HCT116 (cell line): ENCODE measurements around the gene CRYZ. TPM values are rescaled to one million over a fixed set of nuclear protein-coding genes. Genes with fewer than 3 reads are reported as not detected.

Source experiments
- ATAC-seq: fragments of 200-7000 bp; cut with Tn5 transposase; 2 replicates; pipeline ENCODE4 v1.9.1; 2020; ENCODE audit warnings: mild to moderate bottlenecking, moderate library complexity
- BruUV-seq: library from RNA; stranded (reverse); fragments of 400-500 nt; replicated peaks from 2 replicates; lab custom pipeline; 2021; lab: Mats Ljungman, UMichigan
- CTCF ChIA-PET: fragments of 300-600 bp; sonication (Branson Sonifier 250); formaldehyde crosslinking; loops from one replicate; lab custom pipeline; 2021; ENCODE audit warnings: antibody characterized with exemption; lab: Charles Lee
- POLR2A ChIA-PET: fragments of 300-600, 350-600 bp; sonication (Branson Sonifier 250); formaldehyde crosslinking; loops from one replicate; lab custom pipeline; 2021; ENCODE audit warnings: antibody characterized with exemption; lab: Charles Lee
- RAD21 ChIA-PET, 2 experiments: fragments of 300-600 bp; sonication (Branson Sonifier 250); formaldehyde crosslinking; loops; one replicate each; lab custom pipeline; 2023; ENCODE audit warnings: low total read pairs in 2 of 2; ENCODE audit not compliant: uncharacterized antibody in 2 of 2, unreplicated experiment in 2 of 2, low non-redundant PET in 1 of 2; lab: Charles Lee
- DNase-seq: peaks from one replicate; pipeline ENCODE4 v3.0.0-alpha.2; 2010; ENCODE audit warnings: low read depth, low spot score
- H2AFZ ChIP-seq: fragments of 200-600 bp; shearing (Covaris generic), sonication (generic); 2 replicates; pipeline ENCODE4 v1.6.1; 2017; ENCODE audit warnings: low read depth, mixed run types, mixed read lengths, antibody characterized with exemption, low read length; ENCODE audit not compliant: poor library complexity, severe bottlenecking
- H3K27ac ChIP-seq: 2 replicates; pipeline ENCODE4 v1.5.1; 2012; ENCODE audit warnings: low read depth, low read length
- H3K27me3 ChIP-seq: fragments of 200-600 bp; sonication (generic); 2 replicates; pipeline ENCODE4 v1.6.1; 2016; ENCODE audit warnings: mixed run types, low read length, mixed read lengths; ENCODE audit not compliant: insufficient read depth
- H3K36me3 ChIP-seq, 2 experiments: fragments of 200-500 bp in 1 of 2; fragments of 200-600 bp in 1 of 2; sonication (Bioruptor generic) in 1 of 2; sonication (generic) in 1 of 2; 2 replicates each; pipeline versions ENCODE4 v1.5.1 to v1.6.1; 2014 to 2016; ENCODE audit warnings: low read length in 2 of 2, inconsistent platforms in 1 of 2, mixed read lengths in 1 of 2, mixed run types in 1 of 2; ENCODE audit not compliant: insufficient read depth in 2 of 2, control insufficient read depth in 1 of 2
- H3K4me1 ChIP-seq, 2 experiments: fragments of 200-600 bp in 1 of 2; sonication (generic) in 1 of 2; 2 replicates each; pipeline versions ENCODE4 v1.5.1 to v1.6.1; 2012 to 2017; ENCODE audit warnings: low read length in 2 of 2, inconsistent platforms in 1 of 2, mild to moderate bottlenecking in 1 of 2, mixed read lengths in 1 of 2, mixed run types in 1 of 2, moderate library complexity in 1 of 2; ENCODE audit not compliant: insufficient read depth in 2 of 2, control insufficient read depth in 1 of 2
- H3K4me2 ChIP-seq: fragments of 200-600 bp; sonication (generic); 2 replicates; pipeline ENCODE4 v1.6.1; 2017; ENCODE audit warnings: mixed run types, low read length, mixed read lengths
- H3K4me3 ChIP-seq, 2 experiments: fragments of 200-600 bp in 1 of 2; sonication (generic) in 1 of 2; replicated peaks in 1 of 2; 2 replicates each; pipeline ENCODE4 v1.5.1; 2011 to 2016; ENCODE audit warnings: low read length in 2 of 2, control low read depth in 1 of 2, low read depth in 1 of 2, mild to moderate bottlenecking in 1 of 2, mixed read lengths in 1 of 2, mixed run types in 1 of 2
- H3K79me2 ChIP-seq: fragments of 200-600 bp; sonication (generic); 2 replicates; pipeline ENCODE4 v1.6.1; 2017; ENCODE audit warnings: mild to moderate bottlenecking, mixed run types, low read length, moderate library complexity, mixed read lengths; ENCODE audit not compliant: insufficient read depth
- H3K9ac ChIP-seq: fragments of 200-600 bp; sonication (generic); 2 replicates; pipeline ENCODE4 v1.6.1; 2016; ENCODE audit warnings: low read length, mixed read lengths
- H3K9me2 ChIP-seq: fragments of 200-600 bp; sonication (generic), shearing (Covaris generic); 2 replicates; pipeline ENCODE4 v1.6.1; 2017; ENCODE audit warnings: mixed run types, mild to moderate bottlenecking, moderate library complexity; ENCODE audit not compliant: insufficient read depth
- H3K9me3 ChIP-seq, 2 experiments: fragments of 200-500 bp in 1 of 2; fragments of 200-600 bp in 1 of 2; sonication (Bioruptor generic) in 1 of 2; sonication (generic) in 1 of 2; 2 replicates each; pipeline ENCODE4 v1.6.1; 2014 to 2017; ENCODE audit warnings: low read length in 2 of 2, mixed read lengths in 2 of 2, inconsistent platforms in 1 of 2, low read depth in 1 of 2, mild to moderate bottlenecking in 1 of 2, mixed run types in 1 of 2, moderate library complexity in 1 of 2; ENCODE audit not compliant: control insufficient read depth in 1 of 2, insufficient read depth in 1 of 2
- H4K20me1 ChIP-seq: fragments of 200-600 bp; sonication (generic), shearing (Covaris generic); 2 replicates; pipeline ENCODE4 v1.6.1; 2017; ENCODE audit warnings: mixed run types, mild to moderate bottlenecking, moderate library complexity; ENCODE audit not compliant: insufficient read depth
- CBX3 ChIP-seq: IDR thresholded peaks from 2 replicates; pipeline ENCODE4 v1.6.1; 2012; ENCODE audit warnings: low read depth
- CEBPB ChIP-seq: IDR thresholded peaks from 2 replicates; pipeline ENCODE4 v1.6.1; 2012; ENCODE audit warnings: low read depth
- EGR1 ChIP-seq: IDR thresholded peaks from 2 replicates; pipeline ENCODE4 v1.6.1; 2012; ENCODE audit warnings: low read depth
- ELF1 ChIP-seq: IDR thresholded peaks from 2 replicates; pipeline ENCODE4 v1.6.1; 2012; ENCODE audit warnings: low read depth, borderline replicate concordance
- EZH2phosphoT487 ChIP-seq: fragments of 200-600 bp; IDR thresholded peaks from 2 replicates; pipeline ENCODE4 v1.6.1; 2018; ENCODE audit warnings: antibody characterized with exemption, borderline replicate concordance
- FOSL1 ChIP-seq: IDR thresholded peaks from 2 replicates; pipeline ENCODE4 v1.6.1; 2012; ENCODE audit warnings: low read depth
- JUND ChIP-seq: IDR thresholded peaks from 2 replicates; pipeline ENCODE4 v1.6.1; 2012
- POLR2A ChIP-seq: IDR thresholded peaks from 2 replicates; pipeline ENCODE4 v1.7.0; 2011; ENCODE audit warnings: borderline replicate concordance; ENCODE audit not compliant: insufficient read depth, insufficient read length; ENCODE audit errors: extremely low read depth
- POLR2AphosphoS5 ChIP-seq: IDR thresholded peaks from 2 replicates; pipeline ENCODE4 v1.6.1; 2011; ENCODE audit warnings: mild to moderate bottlenecking, low read depth, low read length, moderate library complexity
- RAD21 ChIP-seq: IDR thresholded peaks from 2 replicates; pipeline ENCODE4 v1.6.1; 2012; ENCODE audit warnings: low read depth, mild to moderate bottlenecking
- SIN3A ChIP-seq: IDR thresholded peaks from 2 replicates; pipeline ENCODE4 v1.6.1; 2012; ENCODE audit warnings: low read depth
- SRF ChIP-seq: IDR thresholded peaks from 2 replicates; pipeline ENCODE4 v1.6.1; 2012; ENCODE audit warnings: low read depth
- TCF7L2 ChIP-seq: IDR thresholded peaks from 2 replicates; pipeline ENCODE4 v1.7.0; 2011; ENCODE audit warnings: borderline replicate concordance, inconsistent platforms; ENCODE audit not compliant: insufficient read depth, insufficient read length; ENCODE audit errors: extremely low read depth
- YY1 ChIP-seq: IDR thresholded peaks from 2 replicates; pipeline ENCODE4 v1.6.1; 2011; ENCODE audit warnings: low read length, low read depth, moderate library complexity, mild to moderate bottlenecking; ENCODE audit not compliant: insufficient replicate concordance; ENCODE audit errors: extremely low read depth
- ZFX ChIP-seq: fragments of 450-650 bp; IDR thresholded peaks from 2 replicates; pipeline ENCODE4 v1.6.1; 2017
- ZNF274 ChIP-seq: fragments of 200-500 bp; sonication (Bioruptor generic); IDR thresholded peaks from 2 replicates; pipeline ENCODE4 v1.6.1; 2014; ENCODE audit warnings: mild to moderate bottlenecking, low read depth, low read length, inconsistent platforms
- intact Hi-C: fragments of 100-400 bp; cut with micrococcal nuclease; formaldehyde crosslinking; loops from 2 replicates; pipeline ENCODE4 v1.10.0; 2022
- total RNA-seq: library from RNA; stranded (reverse); gene quantifications from one replicate; pipeline ENCODE4 v1.2.1, GENCODE V29; 2021; ENCODE audit not compliant: unreplicated experiment
- TF ChIP-seq, protein P1 (sequence below), 3 experiments: fragments of 200-600 bp in 1 of 3; sonication (generic) in 1 of 3; IDR thresholded peaks in 2 of 3; conservative IDR thresholded peaks in 1 of 3; 2 replicates each; pipeline ENCODE4 v1.5.1; 2012 to 2017; ENCODE audit warnings: low read depth in 2 of 3, low read length in 2 of 3, antibody characterized with exemption in 1 of 3, borderline replicate concordance in 1 of 3, control low read depth in 1 of 3, mild to moderate bottlenecking in 1 of 3, mixed read lengths in 1 of 3, mixed run types in 1 of 3, moderate library complexity in 1 of 3; ENCODE audit not compliant: insufficient read depth in 1 of 3
- TF ChIP-seq, protein P2 (sequence below): IDR thresholded peaks from 2 replicates; pipeline ENCODE4 v1.6.1; 2011; ENCODE audit warnings: mild to moderate bottlenecking, low read length, moderate library complexity; ENCODE audit not compliant: insufficient replicate concordance; ENCODE audit errors: extremely low read depth
- TF ChIP-seq, protein P3 (sequence below): IDR thresholded peaks from 2 replicates; pipeline ENCODE4 v1.6.1; 2012

CRYZ gene
- total RNA-seq, 1 experiment from 2014 or later = 28.2 TPM

DNA sequence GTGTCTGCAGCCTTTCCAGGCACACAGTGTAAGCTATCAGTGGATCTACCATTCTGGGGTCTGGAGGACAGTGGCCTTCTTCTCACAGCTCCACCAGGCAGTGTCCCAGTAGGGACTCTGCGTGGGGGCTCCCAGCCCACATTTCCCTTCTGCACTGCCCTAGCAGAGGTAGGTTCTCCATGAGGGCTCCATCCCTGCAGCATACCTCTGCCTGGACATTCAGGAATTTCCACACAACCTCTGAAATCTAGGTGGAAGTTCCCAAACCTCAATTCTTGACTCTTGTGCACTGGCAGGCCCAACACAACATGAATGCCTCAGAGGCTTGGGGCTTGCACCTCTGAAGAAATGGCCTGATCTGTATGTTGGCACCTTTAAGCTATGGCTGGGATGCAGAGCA is 6.8 kb downstream of the CRYZ start:
- peaks cover 0 to 5% of the 10 kb centered on the region in 2 experiments; a peak in 1 of 4 replicates for H3K36me3 ChIP-seq
- POLR2A ChIA-PET = no interaction called here

DNA sequence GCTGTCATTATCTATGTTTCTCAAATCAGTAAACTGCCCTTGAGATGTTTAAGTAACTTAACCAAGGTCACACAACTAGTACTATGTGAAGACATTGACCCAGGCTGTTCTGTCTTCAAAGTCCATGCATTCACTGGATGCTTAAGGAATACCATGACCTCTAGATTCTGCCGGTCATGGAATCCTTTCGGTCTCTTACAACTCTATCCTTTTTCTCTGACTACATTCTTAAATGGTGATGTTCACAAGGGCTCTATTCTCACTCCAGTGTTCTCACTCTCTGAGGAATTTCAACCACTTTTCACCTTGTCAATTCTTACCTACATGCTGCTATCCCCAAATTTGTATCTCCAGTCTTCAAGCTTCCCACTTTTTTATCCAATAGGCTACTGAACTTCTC is 15.2 kb downstream of the CRYZ start:
- CTCF ChIA-PET = no interaction called here
- H3K4me1 ChIP-seq = no peaks in the 10 kb centered on the region
- no peak overlapping the region for H3K9ac ChIP-seq
- no peak overlapping the region for H3K27ac ChIP-seq
- H3K4me3 ChIP-seq = no peak overlapping the region
- POLR2A ChIA-PET = no interaction called here
- H3K9me2 ChIP-seq = no peaks in the 10 kb centered on the region
- no peaks in the 10 kb centered on the region for H3K9me3 ChIP-seq
- ATAC-seq = no peak
- H4K20me1 ChIP-seq = no peaks in the 10 kb centered on the region
- H3K36me3 ChIP-seq = peaks cover 6 to 8% of the 10 kb centered on the region in 2 experiments; a peak in 2 of 4 replicates
- H3K4me2 ChIP-seq = no peak overlapping the region
- H3K79me2 ChIP-seq = no peaks in the 10 kb centered on the region
- intact Hi-C loops = no loop called here
- DNase-seq = no peak
- H2AFZ ChIP-seq = no peak overlapping the region
- no peaks in the 10 kb centered on the region for H3K27me3 ChIP-seq
- RAD21 ChIA-PET = no interaction called here
- no TSS peak for BruUV-seq
- TF ChIP-seq JUND (no peak), POLR2AphosphoS5 (no peak), CEBPB (no peak), ELF1 (no peak), EZH2phosphoT487 (no peak), CBX3 (no peak), EGR1 (no peak), ZFX (no peak), POLR2A (no peak), SIN3A (no peak), TCF7L2 (no peak), SRF (no peak), RAD21 (no peak)
- TF ChIP-seq, protein P1, sequence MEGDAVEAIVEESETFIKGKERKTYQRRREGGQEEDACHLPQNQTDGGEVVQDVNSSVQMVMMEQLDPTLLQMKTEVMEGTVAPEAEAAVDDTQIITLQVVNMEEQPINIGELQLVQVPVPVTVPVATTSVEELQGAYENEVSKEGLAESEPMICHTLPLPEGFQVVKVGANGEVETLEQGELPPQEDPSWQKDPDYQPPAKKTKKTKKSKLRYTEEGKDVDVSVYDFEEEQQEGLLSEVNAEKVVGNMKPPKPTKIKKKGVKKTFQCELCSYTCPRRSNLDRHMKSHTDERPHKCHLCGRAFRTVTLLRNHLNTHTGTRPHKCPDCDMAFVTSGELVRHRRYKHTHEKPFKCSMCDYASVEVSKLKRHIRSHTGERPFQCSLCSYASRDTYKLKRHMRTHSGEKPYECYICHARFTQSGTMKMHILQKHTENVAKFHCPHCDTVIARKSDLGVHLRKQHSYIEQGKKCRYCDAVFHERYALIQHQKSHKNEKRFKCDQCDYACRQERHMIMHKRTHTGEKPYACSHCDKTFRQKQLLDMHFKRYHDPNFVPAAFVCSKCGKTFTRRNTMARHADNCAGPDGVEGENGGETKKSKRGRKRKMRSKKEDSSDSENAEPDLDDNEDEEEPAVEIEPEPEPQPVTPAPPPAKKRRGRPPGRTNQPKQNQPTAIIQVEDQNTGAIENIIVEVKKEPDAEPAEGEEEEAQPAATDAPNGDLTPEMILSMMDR (IDR thresholded peaks at IDR 0.05 in 2 of 3, conservative IDR thresholded peaks at IDR 0.05 in 1 of 3; ENCODE audit: borderline replicate concordance in 1 of 3, insufficient read depth in 1 of 3, low read depth in 2 of 3, low read length in 2 of 3) = no peak
- TF ChIP-seq, protein P2, sequence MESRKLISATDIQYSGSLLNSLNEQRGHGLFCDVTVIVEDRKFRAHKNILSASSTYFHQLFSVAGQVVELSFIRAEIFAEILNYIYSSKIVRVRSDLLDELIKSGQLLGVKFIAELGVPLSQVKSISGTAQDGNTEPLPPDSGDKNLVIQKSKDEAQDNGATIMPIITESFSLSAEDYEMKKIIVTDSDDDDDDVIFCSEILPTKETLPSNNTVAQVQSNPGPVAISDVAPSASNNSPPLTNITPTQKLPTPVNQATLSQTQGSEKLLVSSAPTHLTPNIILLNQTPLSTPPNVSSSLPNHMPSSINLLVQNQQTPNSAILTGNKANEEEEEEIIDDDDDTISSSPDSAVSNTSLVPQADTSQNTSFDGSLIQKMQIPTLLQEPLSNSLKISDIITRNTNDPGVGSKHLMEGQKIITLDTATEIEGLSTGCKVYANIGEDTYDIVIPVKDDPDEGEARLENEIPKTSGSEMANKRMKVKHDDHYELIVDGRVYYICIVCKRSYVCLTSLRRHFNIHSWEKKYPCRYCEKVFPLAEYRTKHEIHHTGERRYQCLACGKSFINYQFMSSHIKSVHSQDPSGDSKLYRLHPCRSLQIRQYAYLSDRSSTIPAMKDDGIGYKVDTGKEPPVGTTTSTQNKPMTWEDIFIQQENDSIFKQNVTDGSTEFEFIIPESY = no peak
- TF ChIP-seq, protein P3, sequence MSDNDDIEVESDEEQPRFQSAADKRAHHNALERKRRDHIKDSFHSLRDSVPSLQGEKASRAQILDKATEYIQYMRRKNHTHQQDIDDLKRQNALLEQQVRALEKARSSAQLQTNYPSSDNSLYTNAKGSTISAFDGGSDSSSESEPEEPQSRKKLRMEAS = no peak

More for the DNA sequence above, 6.8 kb downstream of the CRYZ start:
- CTCF ChIA-PET = no interaction called here
- Histone ChIP-seq H3K4me2 (no peak overlapping the region), H3K27ac (no peak overlapping the region), H3K9ac (no peak overlapping the region), H3K9me3 (peaks cover 3% of the 10 kb centered on the region in 2 experiments; a peak in 2 of 4 replicates), H2AFZ (no peak overlapping the region), H3K27me3 (no peaks in the 10 kb centered on the region), H3K4me1 (peaks cover 10 to 15% of the 10 kb centered on the region in 2 experiments), H3K79me2 (no peaks in the 10 kb centered on the region)
- intact Hi-C loops = no loop called here
- no peak for TF ChIP-seq YY1
- TF ChIP-seq, protein P3 = no peak
- no peak for TF ChIP-seq EZH2phosphoT487
- no peak for TF ChIP-seq ZNF274
- TF ChIP-seq FOSL1 = no peak
- TF ChIP-seq, all 23 proteins: peak for 0
- H3K9me2 ChIP-seq = no peaks in the 10 kb centered on the region
- no peaks in the 10 kb centered on the region for H4K20me1 ChIP-seq
- no peak for DNase-seq
- no peak for ATAC-seq
- RAD21 ChIA-PET = no interaction called here
- no peak overlapping the region for H3K4me3 ChIP-seq
- BruUV-seq = no TSS peak
